Naive B cell (primary cell): ENCODE results near the gene DDRGK1. TPM values are rescaled to one million over a fixed set of nuclear protein-coding genes. Genes with fewer than 3 reads are reported as not detected.
"Not testable (repeated sequence)": the region's sequence is repeated elsewhere in the genome, so short reads cannot be mapped to it uniquely, and the experiment has no call there.

Source experiments
- ATAC-seq, 2 donors: fragments of 150-1000 bp; cut with Tn5 transposase; 2 replicates each; pipeline ENCODE4 v1.10.0; 2021; ENCODE audit warnings: low read depth in 2 of 2, mild to moderate bottlenecking in 2 of 2, moderate library complexity in 2 of 2
- DNase-seq: peaks from one replicate; pipeline ENCODE4 v3.0.0; 2022
- H3K27ac Mint-ChIP-seq, 6 donors: one replicate each; pipeline ENCODE4 v1.8.0; 2020 to 2022; ENCODE audit warnings: mild to moderate bottlenecking in 6 of 6, mixed read lengths in 6 of 6, moderate library complexity in 5 of 6, inconsistent platforms in 2 of 6
- H3K27me3 Mint-ChIP-seq, 3 donors: one replicate each; pipeline ENCODE4 v1.8.0; 2021 to 2022; ENCODE audit warnings: mixed read lengths in 3 of 3, mild to moderate bottlenecking in 1 of 3
- H3K36me3 Mint-ChIP-seq, 2 donors: one replicate each; pipeline ENCODE4 v1.8.0; 2020 to 2022; ENCODE audit warnings: mixed read lengths in 2 of 2, inconsistent platforms in 1 of 2, mild to moderate bottlenecking in 1 of 2
- H3K4me1 Mint-ChIP-seq, 3 donors: one replicate each; pipeline ENCODE4 v1.8.0; 2020 to 2022; ENCODE audit warnings: mixed read lengths in 3 of 3, inconsistent platforms in 1 of 3, mild to moderate bottlenecking in 1 of 3, moderate library complexity in 1 of 3
- H3K4me3 Mint-ChIP-seq, 8 donors: one replicate each; pipeline ENCODE4 v1.8.0; 2020 to 2022; ENCODE audit warnings: mild to moderate bottlenecking in 8 of 8, mixed read lengths in 8 of 8, moderate library complexity in 8 of 8, inconsistent platforms in 2 of 8
- H3K9me3 Mint-ChIP-seq, 7 donors: one replicate each; pipeline ENCODE4 v1.8.0; 2020 to 2022; ENCODE audit warnings: mixed read lengths in 7 of 7, mild to moderate bottlenecking in 5 of 7, inconsistent platforms in 2 of 7, moderate library complexity in 1 of 7
- polyA plus RNA-seq, 6 donors: library from polyadenylated mRNA; unstranded; fragments of 300-500 nt; fragmentation: Illumina TruSeq; gene quantifications; one replicate each; pipeline ENCODE4 v1.2.3, GENCODE V29; 2021; ENCODE audit warnings: low read depth in 6 of 6

DDRGK1 gene
- polyA plus RNA-seq, 6 donors from 2014 or later: 33.3 to 51.0 (median 38.3) TPM

- peak overlapping the region in 3 of 6 donors; percentile 24 to 81 (median 34) for H3K27ac Mint-ChIP-seq
- H3K9me3 Mint-ChIP-seq: no peaks in the 10 kb centered on the region
- peaks cover 15 to 28% (median 25%) of the 10 kb centered on the region in 3 donors for H3K4me1 Mint-ChIP-seq
Observed at GRCh38 chr20:3221398-3222226, 17.1 kb upstream of the DDRGK1 start.

GRCh38 chr20:3218307-3218988 lies 14.0 kb upstream of the DDRGK1 start:
- peak; percentile 37 to 50 for ATAC-seq
- Mint-ChIP-seq H3K27me3 (no peaks in the 10 kb centered on the region), H3K9me3 (no peaks in the 10 kb centered on the region), H3K36me3 (peaks cover 7 to 13% of the 10 kb centered on the region in 2 donors), H3K4me3 (no peak overlapping the region), H3K27ac (peak overlapping the region in 1 of 6 donors; percentile 65), H3K4me1 (peaks cover 12 to 25% (median 24%) of the 10 kb centered on the region in 3 donors)
- peak; percentile 75 for DNase-seq

More at GRCh38 chr20:3221398-3222226, 17.1 kb upstream of the DDRGK1 start:
- Mint-ChIP-seq H3K27me3 (no peaks in the 10 kb centered on the region), H3K4me3 (no peak overlapping the region), H3K36me3 (peaks cover 0 to 10% of the 10 kb centered on the region in 2 donors)
- DNase-seq (no peak), ATAC-seq (no peak)

GRCh38 chr20:3215359-3215917 lies 11.0 kb upstream of the DDRGK1 start:
- H3K27ac Mint-ChIP-seq, H3K27me3 Mint-ChIP-seq, H3K4me3 Mint-ChIP-seq, H3K9me3 Mint-ChIP-seq, H3K36me3 Mint-ChIP-seq, DNase-seq, ATAC-seq: not testable (repeated sequence)
- H3K4me1 Mint-ChIP-seq: peaks cover 8 to 20% (median 11%) of the 10 kb centered on the region in 3 donors

- ATAC-seq: no peak
- no peaks in the 10 kb centered on the region for H3K9me3 Mint-ChIP-seq
- no peaks in the 10 kb centered on the region for H3K27me3 Mint-ChIP-seq
- H3K36me3 Mint-ChIP-seq: peaks cover 8 to 21% of the 10 kb centered on the region in 2 donors
- peaks cover 13 to 34% (median 30%) of the 10 kb centered on the region in 3 donors for H3K4me1 Mint-ChIP-seq
- DNase-seq: no peak
- H3K4me3 Mint-ChIP-seq: peak overlapping the region in 1 of 8 donors; percentile 33
- H3K27ac Mint-ChIP-seq: peak overlapping the region in 1 of 6 donors; percentile 34
Observed at GRCh38 chr20:3213226-3213625, 8.7 kb upstream of the DDRGK1 start.

DNA sequence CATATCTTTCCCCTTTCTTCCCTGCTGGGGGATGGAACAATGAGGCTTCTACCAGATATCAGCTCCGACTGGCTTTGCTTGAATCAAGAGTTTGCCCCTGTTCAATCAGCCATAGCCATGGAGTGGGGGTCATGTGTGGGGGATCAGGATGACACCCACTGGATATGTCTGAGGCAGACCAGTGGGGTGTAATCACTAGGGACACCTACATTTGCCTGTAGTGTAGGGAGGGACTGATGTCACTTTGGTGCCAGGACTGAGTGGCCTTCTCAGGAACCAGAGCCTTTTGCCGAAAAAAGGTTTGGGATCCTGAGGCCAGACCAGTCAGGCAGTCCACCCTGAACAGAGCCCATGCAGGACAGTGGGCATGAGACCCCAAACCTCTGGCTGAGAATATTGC lies 5.9 kb upstream of the DDRGK1 start:
- ATAC-seq (no peak), DNase-seq (no peak)
- no peaks in the 10 kb centered on the region for H3K9me3 Mint-ChIP-seq
- no peaks in the 10 kb centered on the region for H3K27me3 Mint-ChIP-seq
- H3K36me3 Mint-ChIP-seq: peaks cover 8 to 21% of the 10 kb centered on the region in 2 donors
- H3K4me3 Mint-ChIP-seq: peak overlapping the region; percentile 86 to 100 (median 96)
- peaks cover 13 to 35% (median 30%) of the 10 kb centered on the region in 3 donors for H3K4me1 Mint-ChIP-seq
- peak overlapping the region in 3 of 6 donors; percentile 54 to 96 (median 77) for H3K27ac Mint-ChIP-seq

GRCh38 chr20:3209946-3210317 lies 5.5 kb upstream of the DDRGK1 start:
- no peaks in the 10 kb centered on the region for H3K27me3 Mint-ChIP-seq
- peak overlapping the region in 5 of 6 donors; percentile 54 to 99 (median 96) for H3K27ac Mint-ChIP-seq
- no peaks in the 10 kb centered on the region for H3K9me3 Mint-ChIP-seq
- ATAC-seq (peak; percentile 11 to 14), DNase-seq (no peak)
- H3K4me3 Mint-ChIP-seq: peak overlapping the region; percentile 86 to 100 (median 96)
- H3K36me3 Mint-ChIP-seq: peaks cover 8 to 21% of the 10 kb centered on the region in 2 donors
- H3K4me1 Mint-ChIP-seq: peaks cover 13 to 37% (median 30%) of the 10 kb centered on the region in 3 donors

DNA sequence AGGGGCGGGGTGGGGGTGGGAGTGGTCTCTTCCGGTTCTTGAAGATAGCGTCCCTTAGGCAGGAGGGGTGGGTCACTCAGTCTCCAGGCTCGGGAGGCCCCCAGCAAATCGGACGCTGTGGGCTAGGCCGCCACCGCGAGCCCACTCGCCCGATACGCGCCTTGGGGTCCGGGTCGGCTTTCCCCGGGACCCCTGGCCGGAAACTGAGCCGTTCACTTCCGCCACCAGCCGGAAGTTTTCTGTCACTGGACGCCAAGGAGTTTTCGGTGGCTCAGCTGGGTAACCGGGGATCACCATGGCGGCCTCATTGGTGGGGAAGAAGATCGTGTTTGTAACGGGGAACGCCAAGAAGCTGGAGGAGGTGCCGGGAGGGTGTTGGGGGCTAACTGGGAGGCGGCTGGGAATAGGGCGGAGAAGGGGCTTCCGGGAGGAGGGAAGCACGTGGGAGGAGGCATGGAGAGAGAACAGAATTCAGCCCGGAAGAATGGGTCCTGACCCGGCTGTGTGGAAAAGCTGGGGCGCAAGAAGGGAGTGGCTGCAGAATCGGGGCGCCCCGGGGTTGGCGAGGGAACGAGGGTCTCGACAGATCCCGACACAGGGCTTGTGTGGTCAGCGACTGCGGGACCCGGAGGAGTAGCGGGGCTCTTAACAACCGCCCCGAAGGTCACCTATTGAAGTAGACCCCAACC lies 4.9 kb upstream of the DDRGK1 start, which contains the start of gene ITPA:
Gene ITPA (plus strand): TSS at position 242 of the 689 bp plus-strand sequence. CDS start 54 bp downstream, at position 296.
- H3K36me3 Mint-ChIP-seq: peaks cover 8 to 21% of the 10 kb centered on the region in 2 donors
- no peaks in the 10 kb centered on the region for H3K9me3 Mint-ChIP-seq
- peak; percentile 39 to 44 for ATAC-seq
- no peaks in the 10 kb centered on the region for H3K27me3 Mint-ChIP-seq
- H3K4me3 Mint-ChIP-seq: peak within 1 kb of the TSS; percentile 86 to 100 (median 96)
- peak; percentile 62 for DNase-seq
- H3K4me1 Mint-ChIP-seq: peaks cover 17 to 43% (median 34%) of the 10 kb centered on the region in 3 donors
- H3K27ac Mint-ChIP-seq: peak within 1 kb of the TSS; percentile 86 to 99 (median 96)

GRCh38 chr20:3208786-3209256 lies 4.3 kb upstream of the DDRGK1 start:
- Mint-ChIP-seq H3K9me3 (no peaks in the 10 kb centered on the region), H3K36me3 (peaks cover 5 to 18% of the 10 kb centered on the region in 2 donors), H3K4me3 (peak overlapping the region; percentile 86 to 100 (median 96)), H3K4me1 (peaks cover 19 to 45% (median 40%) of the 10 kb centered on the region in 3 donors), H3K27ac (peak overlapping the region; percentile 56 to 98 (median 93)), H3K27me3 (no peaks in the 10 kb centered on the region)
- ATAC-seq (peak; percentile 15 to 31), DNase-seq (no peak)

DNA sequence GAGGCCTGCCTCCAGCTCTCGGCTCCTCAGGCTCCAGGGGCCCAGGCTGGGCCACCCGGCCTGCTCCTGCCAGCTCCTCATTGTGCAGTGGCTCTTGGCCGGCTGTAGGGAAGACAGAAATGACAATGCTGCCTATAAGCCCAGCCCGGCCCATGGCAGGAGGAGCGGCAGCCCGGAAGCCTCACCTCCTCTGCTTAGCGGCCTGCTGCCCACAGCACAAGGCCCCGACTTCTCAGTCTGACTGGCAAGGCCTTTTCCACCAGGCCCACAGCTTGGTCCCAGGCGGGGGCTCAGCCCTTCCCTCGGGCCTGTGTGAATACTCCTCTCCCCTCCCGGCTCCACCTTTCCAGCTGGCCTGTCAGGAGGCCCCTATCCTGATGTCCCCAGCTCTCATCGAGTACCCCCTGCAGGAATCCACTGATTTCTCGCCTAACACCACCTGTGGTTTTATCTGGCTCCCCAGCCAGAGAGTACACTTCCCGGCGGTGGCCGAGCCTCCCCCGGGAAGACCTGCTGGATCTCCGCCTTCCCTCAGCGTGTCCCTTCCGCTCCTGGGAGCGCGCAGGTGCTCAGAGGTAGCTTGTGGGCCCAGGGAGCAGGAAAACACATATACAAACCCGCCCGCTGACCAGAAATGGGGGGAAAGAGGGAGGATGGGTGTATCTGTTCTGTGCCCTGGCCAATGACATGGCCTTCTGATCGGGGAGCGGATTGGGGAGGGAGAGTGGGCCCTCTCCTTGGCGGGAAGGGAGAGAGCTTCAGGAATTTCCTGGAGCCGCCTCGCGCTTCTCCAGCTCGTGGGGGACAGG lies 963 bp downstream of the DDRGK1 start:
- ATAC-seq: no peak
- H3K4me1 Mint-ChIP-seq: peaks cover 18 to 22% (median 18%) of the 10 kb centered on the region in 3 donors
- H3K27me3 Mint-ChIP-seq: no peaks in the 10 kb centered on the region
- no peak for DNase-seq
- H3K4me3 Mint-ChIP-seq: peak overlapping the region; percentile 92 to 98 (median 96)
- H3K27ac Mint-ChIP-seq: peak overlapping the region in 4 of 6 donors; percentile 91 to 98 (median 95)
- H3K9me3 Mint-ChIP-seq: no peaks in the 10 kb centered on the region
- H3K36me3 Mint-ChIP-seq: peaks cover 5 to 9% of the 10 kb centered on the region in 2 donors

GRCh38 chr20:3202965-3203314 lies 1.5 kb downstream of the DDRGK1 start:
- peak overlapping the region in 1 of 6 donors; percentile 91 for H3K27ac Mint-ChIP-seq
- ATAC-seq (no peak), DNase-seq (no peak)
- peaks cover 5 to 8% of the 10 kb centered on the region in 2 donors for H3K36me3 Mint-ChIP-seq
- no peaks in the 10 kb centered on the region for H3K9me3 Mint-ChIP-seq
- H3K4me1 Mint-ChIP-seq: peaks cover 17 to 18% (median 18%) of the 10 kb centered on the region in 3 donors
- H3K27me3 Mint-ChIP-seq: no peaks in the 10 kb centered on the region
- peak overlapping the region in 7 of 8 donors; percentile 49 to 96 (median 67) for H3K4me3 Mint-ChIP-seq

GRCh38 chr20:3199976-3200755 lies 4.3 kb downstream of the DDRGK1 start:
- H3K9me3 Mint-ChIP-seq: no peaks in the 10 kb centered on the region
- no peaks in the 10 kb centered on the region for H3K27me3 Mint-ChIP-seq
- H3K27ac Mint-ChIP-seq: peak overlapping the region in 1 of 6 donors; percentile 84
- DNase-seq: no peak
- H3K4me3 Mint-ChIP-seq: peak overlapping the region in 1 of 8 donors; percentile 54
- no peak for ATAC-seq
- H3K36me3 Mint-ChIP-seq: peaks cover 9 to 19% of the 10 kb centered on the region in 2 donors
- H3K4me1 Mint-ChIP-seq: peaks cover 17 to 23% (median 18%) of the 10 kb centered on the region in 3 donors
